WTC11 (cell line): ENCODE data around the gene ZMIZ1. TPM values are rescaled to one million over a fixed set of nuclear protein-coding genes. Genes with fewer than 3 reads are reported as not detected.

ENCODE experiments used
- ATAC-seq: fragments of 200-7000 bp; cut with Tn5 transposase; 2 replicates; pipeline ENCODE4 v1.10.0; 2021; ENCODE audit warnings: mild to moderate bottlenecking, moderate library complexity
- CTCF ChIA-PET: fragments of 300-600 bp; sonication (Branson Sonifier 250); formaldehyde crosslinking; loops from one replicate; lab custom pipeline; 2021; ENCODE audit warnings: antibody characterized with exemption; lab: Charles Lee
- POLR2A ChIA-PET: fragments of 350-600 bp; sonication (Branson Sonifier 250); formaldehyde crosslinking; loops from one replicate; lab custom pipeline; 2021; ENCODE audit warnings: antibody characterized with exemption; lab: Charles Lee
- DNase-seq: peaks from one replicate; pipeline ENCODE4 v3.0.0; 2021; ENCODE audit warnings: low spot score
- H3K27ac Mint-ChIP-seq: 2 replicates; pipeline ENCODE4 v1.8.0; 2021; ENCODE audit warnings: mixed read lengths
- H3K27me3 Mint-ChIP-seq: 2 replicates; pipeline ENCODE4 v1.8.0; 2021; ENCODE audit warnings: low read depth, mild to moderate bottlenecking, moderate library complexity, mixed read lengths
- H3K36me3 Mint-ChIP-seq: 2 replicates; pipeline ENCODE4 v1.8.0; 2021; ENCODE audit warnings: mixed read lengths
- H3K4me1 Mint-ChIP-seq: 2 replicates; pipeline ENCODE4 v1.8.0; 2022; ENCODE audit warnings: mixed read lengths
- H3K4me3 Mint-ChIP-seq: 2 replicates; pipeline ENCODE4 v1.8.0; 2021; ENCODE audit warnings: mild to moderate bottlenecking, moderate library complexity, mixed read lengths
- H3K9me3 Mint-ChIP-seq: 2 replicates; pipeline ENCODE4 v1.8.0; 2021; ENCODE audit warnings: mixed read lengths
- CREM ChIP-seq: sonication (generic); formaldehyde crosslinking; IDR thresholded peaks from 2 replicates; pipeline ENCODE4 v1.8.1; 2022; ENCODE audit warnings: mild to moderate bottlenecking, missing genetic modification reagents, moderate library complexity
- FOXP1 ChIP-seq: sonication (generic); formaldehyde crosslinking; IDR thresholded peaks from 2 replicates; pipeline ENCODE4 v1.8.0; 2022; ENCODE audit warnings: missing genetic modification reagents, mild to moderate bottlenecking, moderate library complexity, borderline replicate concordance
- GRHL2 ChIP-seq: fragments of 250-450 bp; sonication (Bioruptor Pico); IDR thresholded peaks from 2 replicates; pipeline ENCODE4 v1.8.0; 2022; ENCODE audit warnings: mild to moderate bottlenecking, moderate library complexity; ENCODE audit not compliant: insufficient replicate concordance, severe bottlenecking
- HMGA2 ChIP-seq: fragments of 250-450 bp; sonication (Bioruptor Pico); IDR thresholded peaks from 2 replicates; pipeline ENCODE4 v1.4.0; 2021; ENCODE audit warnings: mild to moderate bottlenecking, moderate library complexity
- PREB ChIP-seq: sonication (generic); formaldehyde crosslinking; IDR thresholded peaks from 2 replicates; pipeline ENCODE4 v1.8.1; 2022; ENCODE audit warnings: mild to moderate bottlenecking, missing genetic modification reagents, moderate library complexity, borderline replicate concordance
- SMAD3 ChIP-seq: sonication (generic); formaldehyde crosslinking; IDR thresholded peaks from 2 replicates; pipeline ENCODE4 v1.8.0; 2022; ENCODE audit warnings: missing genetic modification reagents, mild to moderate bottlenecking, borderline replicate concordance
- ZNF121 ChIP-seq: sonication (generic); formaldehyde crosslinking; IDR thresholded peaks from 2 replicates; pipeline ENCODE4 v1.8.0; 2023; ENCODE audit warnings: missing genetic modification reagents
- ZNF138 ChIP-seq: sonication (generic); formaldehyde crosslinking; conservative IDR thresholded peaks from 2 replicates; pipeline ENCODE4 v1.8.1; 2022; ENCODE audit warnings: mild to moderate bottlenecking, moderate library complexity, missing genetic modification reagents
- ZNF219 ChIP-seq: sonication (generic); formaldehyde crosslinking; IDR thresholded peaks from 2 replicates; pipeline ENCODE4 v1.8.0; 2023; ENCODE audit warnings: missing genetic modification reagents, mild to moderate bottlenecking, borderline replicate concordance
- ZNF396 ChIP-seq: fragments of 250-450 bp; sonication (Bioruptor Pico); IDR thresholded peaks from 2 replicates; pipeline ENCODE4 v1.8.0; 2021; ENCODE audit warnings: mild to moderate bottlenecking, moderate library complexity, borderline replicate concordance
- ZNF416 ChIP-seq: fragments of 250-450 bp; sonication (Bioruptor Pico); IDR thresholded peaks from 2 replicates; pipeline ENCODE4 v1.9.0; 2021; ENCODE audit warnings: mild to moderate bottlenecking, inconsistent platforms
- ZNF425 ChIP-seq: fragments of 250-450 bp; sonication (Bioruptor Pico); conservative IDR thresholded peaks from 2 replicates; pipeline ENCODE4 v1.9.0; 2021; ENCODE audit warnings: mild to moderate bottlenecking
- total RNA-seq: library from RNA; stranded (reverse); gene quantifications from 3 replicates; pipeline ENCODE4 v1.2.3, GENCODE V29; 2021
- TF ChIP-seq, protein P1 (sequence below): sonication (generic); formaldehyde crosslinking; IDR thresholded peaks from 2 replicates; pipeline ENCODE4 v1.8.0; 2023; ENCODE audit warnings: missing genetic modification reagents
- TF ChIP-seq, protein P2 (sequence below): fragments of 250-450 bp; sonication (Bioruptor Pico); IDR thresholded peaks from 2 replicates; pipeline ENCODE4 v1.8.0; 2021; ENCODE audit warnings: mild to moderate bottlenecking
- TF ChIP-seq, protein P3 (sequence below): sonication (generic); formaldehyde crosslinking; IDR thresholded peaks from 2 replicates; pipeline ENCODE4 v1.8.0; 2023; ENCODE audit warnings: missing genetic modification reagents, mild to moderate bottlenecking, borderline replicate concordance
- TF ChIP-seq, protein P4 (sequence below): sonication (generic); formaldehyde crosslinking; IDR thresholded peaks from 2 replicates; pipeline ENCODE4 v1.8.1; 2023; ENCODE audit warnings: mild to moderate bottlenecking, missing genetic modification reagents, moderate library complexity
- TF ChIP-seq, protein P5 (sequence below): sonication (generic); formaldehyde crosslinking; IDR thresholded peaks from 2 replicates; pipeline ENCODE4 v1.8.0; 2022; ENCODE audit warnings: mild to moderate bottlenecking, missing genetic modification reagents
- TF ChIP-seq, protein P6 (sequence below): sonication (generic); formaldehyde crosslinking; conservative IDR thresholded peaks from 2 replicates; pipeline ENCODE4 v1.8.1; 2023; ENCODE audit warnings: mild to moderate bottlenecking, low read depth, missing genetic modification reagents, moderate library complexity

Gene ZMIZ1
- total RNA-seq, 1 experiment from 2014 or later: 44.4 TPM

GRCh38 chr10:79140085-79140793 lies 71.5 kb downstream of the ZMIZ1 start:
- Mint-ChIP-seq H3K27me3 (no peaks in the 10 kb centered on the region), H3K4me1 (peaks cover 79% of the 10 kb centered on the region), H3K36me3 (peaks cover 9% of the 10 kb centered on the region; the same call in 1 of the 2 replicates), H3K4me3 (no peak overlapping the region)
- no peak for DNase-seq
- TF ChIP-seq ZNF416 (CRISPR knock-in tag): no peak
- TF ChIP-seq, all 79 proteins: peak for 0
- POLR2A ChIA-PET: no interaction called here
- no peak overlapping the region for H3K27ac Mint-ChIP-seq
- H3K9me3 Mint-ChIP-seq: no peaks in the 10 kb centered on the region
- CTCF ChIA-PET: no interaction called here
- no peak for ATAC-seq

GRCh38 chr10:79140855-79141254 lies 72.1 kb downstream of the ZMIZ1 start:
- no peak for ATAC-seq
- CTCF ChIA-PET: interaction anchor here (0.7 kb wide), 1 partner anchor 10 kb away, joined by 4 read pairs; no protein-coding TSS in a partner anchor
- TF ChIP-seq ZNF219: no peak
- TF ChIP-seq GRHL2 (CRISPR knock-in tag): no peak
- TF ChIP-seq, protein P1, sequence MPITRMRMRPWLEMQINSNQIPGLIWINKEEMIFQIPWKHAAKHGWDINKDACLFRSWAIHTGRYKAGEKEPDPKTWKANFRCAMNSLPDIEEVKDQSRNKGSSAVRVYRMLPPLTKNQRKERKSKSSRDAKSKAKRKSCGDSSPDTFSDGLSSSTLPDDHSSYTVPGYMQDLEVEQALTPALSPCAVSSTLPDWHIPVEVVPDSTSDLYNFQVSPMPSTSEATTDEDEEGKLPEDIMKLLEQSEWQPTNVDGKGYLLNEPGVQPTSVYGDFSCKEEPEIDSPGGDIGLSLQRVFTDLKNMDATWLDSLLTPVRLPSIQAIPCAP: no peak
- TF ChIP-seq, protein P2, sequence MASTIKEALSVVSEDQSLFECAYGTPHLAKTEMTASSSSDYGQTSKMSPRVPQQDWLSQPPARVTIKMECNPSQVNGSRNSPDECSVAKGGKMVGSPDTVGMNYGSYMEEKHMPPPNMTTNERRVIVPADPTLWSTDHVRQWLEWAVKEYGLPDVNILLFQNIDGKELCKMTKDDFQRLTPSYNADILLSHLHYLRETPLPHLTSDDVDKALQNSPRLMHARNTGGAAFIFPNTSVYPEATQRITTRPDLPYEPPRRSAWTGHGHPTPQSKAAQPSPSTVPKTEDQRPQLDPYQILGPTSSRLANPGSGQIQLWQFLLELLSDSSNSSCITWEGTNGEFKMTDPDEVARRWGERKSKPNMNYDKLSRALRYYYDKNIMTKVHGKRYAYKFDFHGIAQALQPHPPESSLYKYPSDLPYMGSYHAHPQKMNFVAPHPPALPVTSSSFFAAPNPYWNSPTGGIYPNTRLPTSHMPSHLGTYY (CRISPR knock-in tag): no peak
- no peak for TF ChIP-seq ZNF396
- TF ChIP-seq ZNF425 (CRISPR knock-in tag): no peak
- TF ChIP-seq, protein P3, sequence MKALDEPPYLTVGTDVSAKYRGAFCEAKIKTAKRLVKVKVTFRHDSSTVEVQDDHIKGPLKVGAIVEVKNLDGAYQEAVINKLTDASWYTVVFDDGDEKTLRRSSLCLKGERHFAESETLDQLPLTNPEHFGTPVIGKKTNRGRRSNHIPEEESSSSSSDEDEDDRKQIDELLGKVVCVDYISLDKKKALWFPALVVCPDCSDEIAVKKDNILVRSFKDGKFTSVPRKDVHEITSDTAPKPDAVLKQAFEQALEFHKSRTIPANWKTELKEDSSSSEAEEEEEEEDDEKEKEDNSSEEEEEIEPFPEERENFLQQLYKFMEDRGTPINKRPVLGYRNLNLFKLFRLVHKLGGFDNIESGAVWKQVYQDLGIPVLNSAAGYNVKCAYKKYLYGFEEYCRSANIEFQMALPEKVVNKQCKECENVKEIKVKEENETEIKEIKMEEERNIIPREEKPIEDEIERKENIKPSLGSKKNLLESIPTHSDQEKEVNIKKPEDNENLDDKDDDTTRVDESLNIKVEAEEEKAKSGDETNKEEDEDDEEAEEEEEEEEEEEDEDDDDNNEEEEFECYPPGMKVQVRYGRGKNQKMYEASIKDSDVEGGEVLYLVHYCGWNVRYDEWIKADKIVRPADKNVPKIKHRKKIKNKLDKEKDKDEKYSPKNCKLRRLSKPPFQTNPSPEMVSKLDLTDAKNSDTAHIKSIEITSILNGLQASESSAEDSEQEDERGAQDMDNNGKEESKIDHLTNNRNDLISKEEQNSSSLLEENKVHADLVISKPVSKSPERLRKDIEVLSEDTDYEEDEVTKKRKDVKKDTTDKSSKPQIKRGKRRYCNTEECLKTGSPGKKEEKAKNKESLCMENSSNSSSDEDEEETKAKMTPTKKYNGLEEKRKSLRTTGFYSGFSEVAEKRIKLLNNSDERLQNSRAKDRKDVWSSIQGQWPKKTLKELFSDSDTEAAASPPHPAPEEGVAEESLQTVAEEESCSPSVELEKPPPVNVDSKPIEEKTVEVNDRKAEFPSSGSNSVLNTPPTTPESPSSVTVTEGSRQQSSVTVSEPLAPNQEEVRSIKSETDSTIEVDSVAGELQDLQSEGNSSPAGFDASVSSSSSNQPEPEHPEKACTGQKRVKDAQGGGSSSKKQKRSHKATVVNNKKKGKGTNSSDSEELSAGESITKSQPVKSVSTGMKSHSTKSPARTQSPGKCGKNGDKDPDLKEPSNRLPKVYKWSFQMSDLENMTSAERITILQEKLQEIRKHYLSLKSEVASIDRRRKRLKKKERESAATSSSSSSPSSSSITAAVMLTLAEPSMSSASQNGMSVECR (CRISPR knock-in tag): no peak
- no peak for TF ChIP-seq SMAD3 (CRISPR knock-in tag)
- TF ChIP-seq ZNF121: no peak
- TF ChIP-seq, protein P4, sequence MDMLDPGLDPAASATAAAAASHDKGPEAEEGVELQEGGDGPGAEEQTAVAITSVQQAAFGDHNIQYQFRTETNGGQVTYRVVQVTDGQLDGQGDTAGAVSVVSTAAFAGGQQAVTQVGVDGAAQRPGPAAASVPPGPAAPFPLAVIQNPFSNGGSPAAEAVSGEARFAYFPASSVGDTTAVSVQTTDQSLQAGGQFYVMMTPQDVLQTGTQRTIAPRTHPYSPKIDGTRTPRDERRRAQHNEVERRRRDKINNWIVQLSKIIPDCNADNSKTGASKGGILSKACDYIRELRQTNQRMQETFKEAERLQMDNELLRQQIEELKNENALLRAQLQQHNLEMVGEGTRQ (CRISPR knock-in tag): no peak
- no peak for TF ChIP-seq ZNF138 (CRISPR knock-in tag)
- TF ChIP-seq, protein P5, sequence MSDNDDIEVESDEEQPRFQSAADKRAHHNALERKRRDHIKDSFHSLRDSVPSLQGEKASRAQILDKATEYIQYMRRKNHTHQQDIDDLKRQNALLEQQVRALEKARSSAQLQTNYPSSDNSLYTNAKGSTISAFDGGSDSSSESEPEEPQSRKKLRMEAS (CRISPR knock-in tag): no peak
- TF ChIP-seq PREB (CRISPR knock-in tag): no peak
- no peak for TF ChIP-seq HMGA2 (CRISPR knock-in tag)
- TF ChIP-seq FOXP1 (CRISPR knock-in tag): no peak
- TF ChIP-seq, protein P6, sequence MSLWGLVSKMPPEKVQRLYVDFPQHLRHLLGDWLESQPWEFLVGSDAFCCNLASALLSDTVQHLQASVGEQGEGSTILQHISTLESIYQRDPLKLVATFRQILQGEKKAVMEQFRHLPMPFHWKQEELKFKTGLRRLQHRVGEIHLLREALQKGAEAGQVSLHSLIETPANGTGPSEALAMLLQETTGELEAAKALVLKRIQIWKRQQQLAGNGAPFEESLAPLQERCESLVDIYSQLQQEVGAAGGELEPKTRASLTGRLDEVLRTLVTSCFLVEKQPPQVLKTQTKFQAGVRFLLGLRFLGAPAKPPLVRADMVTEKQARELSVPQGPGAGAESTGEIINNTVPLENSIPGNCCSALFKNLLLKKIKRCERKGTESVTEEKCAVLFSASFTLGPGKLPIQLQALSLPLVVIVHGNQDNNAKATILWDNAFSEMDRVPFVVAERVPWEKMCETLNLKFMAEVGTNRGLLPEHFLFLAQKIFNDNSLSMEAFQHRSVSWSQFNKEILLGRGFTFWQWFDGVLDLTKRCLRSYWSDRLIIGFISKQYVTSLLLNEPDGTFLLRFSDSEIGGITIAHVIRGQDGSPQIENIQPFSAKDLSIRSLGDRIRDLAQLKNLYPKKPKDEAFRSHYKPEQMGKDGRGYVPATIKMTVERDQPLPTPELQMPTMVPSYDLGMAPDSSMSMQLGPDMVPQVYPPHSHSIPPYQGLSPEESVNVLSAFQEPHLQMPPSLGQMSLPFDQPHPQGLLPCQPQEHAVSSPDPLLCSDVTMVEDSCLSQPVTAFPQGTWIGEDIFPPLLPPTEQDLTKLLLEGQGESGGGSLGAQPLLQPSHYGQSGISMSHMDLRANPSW (CRISPR knock-in tag): no peak
- no peak for TF ChIP-seq CREM (CRISPR knock-in tag)

More at GRCh38 chr10:79140855-79141254, 72.1 kb downstream of the ZMIZ1 start:
- Mint-ChIP-seq H3K27me3 (no peaks in the 10 kb centered on the region), H3K9me3 (no peaks in the 10 kb centered on the region), H3K36me3 (peaks cover 9% of the 10 kb centered on the region; the same call in 1 of the 2 replicates), H3K4me3 (no peak overlapping the region), H3K4me1 (peaks cover 77% of the 10 kb centered on the region), H3K27ac (peak overlapping the region; percentile 87)
- DNase-seq: no peak
- POLR2A ChIA-PET: no interaction called here
